Effector memory CD8-positive, alpha-beta T cell (primary cell): ENCODE measurements around the gene PHF1.

Experiments
- ATAC-seq: fragments of 150-1000 bp; cut with Tn5 transposase; replicated peaks from 2 replicates; pipeline ENCODE4 v1.10.0; 2021; ENCODE audit warnings: mild to moderate bottlenecking, moderate library complexity
- DNase-seq, 3 experiments: peaks; one replicate each; pipeline ENCODE4 v3.0.0; 2021
- H3K27ac Mint-ChIP-seq, 2 donors: one replicate each; pipeline ENCODE4 v1.8.0; 2022; ENCODE audit warnings: mild to moderate bottlenecking in 2 of 2, mixed read lengths in 2 of 2, moderate library complexity in 2 of 2
- H3K27me3 Mint-ChIP-seq, 2 donors: one replicate each; pipeline ENCODE4 v1.8.0; 2022; ENCODE audit warnings: mixed read lengths in 2 of 2
- H3K36me3 Mint-ChIP-seq: one replicate; pipeline ENCODE4 v1.8.0; 2022; ENCODE audit warnings: mild to moderate bottlenecking, moderate library complexity, mixed read lengths; ENCODE audit not compliant: insufficient read depth
- H3K4me1 Mint-ChIP-seq, 2 donors: one replicate each; pipeline ENCODE4 v1.8.0; 2022; ENCODE audit warnings: low read depth in 2 of 2, mixed read lengths in 2 of 2
- H3K4me3 Mint-ChIP-seq, 2 donors: one replicate each; pipeline ENCODE4 v1.8.0; 2022; ENCODE audit warnings: mild to moderate bottlenecking in 2 of 2, mixed read lengths in 2 of 2, moderate library complexity in 2 of 2
- H3K9me3 Mint-ChIP-seq, 2 donors: one replicate each; pipeline ENCODE4 v1.8.0; 2022; ENCODE audit warnings: mixed read lengths in 2 of 2

The PHF1 gene

GRCh38 chr6:33453393-33454008 is 42.7 kb downstream of the PHF1 start:
- H3K36me3 Mint-ChIP-seq, result peaks cover 32% of the 10 kb centered on the region
- H3K27me3 Mint-ChIP-seq, result no peaks in the 10 kb centered on the region
- peaks cover 29 to 49% of the 10 kb centered on the region in 2 donors for H3K4me1 Mint-ChIP-seq
- DNase-seq (no peak), ATAC-seq (no peak)
- H3K27ac Mint-ChIP-seq, result peak overlapping the region; percentile 93 to 95
- peak overlapping the region; percentile 96 for H3K4me3 Mint-ChIP-seq
- H3K9me3 Mint-ChIP-seq, result no peaks in the 10 kb centered on the region

- Mint-ChIP-seq H3K4me3 (peak within 1 kb of the TSS; percentile 96), H3K9me3 (no peaks in the 10 kb centered on the region), H3K36me3 (peaks cover 32% of the 10 kb centered on the region), H3K4me1 (peaks cover 23 to 41% of the 10 kb centered on the region in 2 donors), H3K27me3 (no peaks in the 10 kb centered on the region), H3K27ac (peak within 1 kb of the TSS; percentile 93 to 95)
- DNase-seq, result peak; percentile 92 to 94 (median 92)
- peak; percentile 98 for ATAC-seq
Observed at GRCh38 chr6:33454009-33454946, 43.5 kb downstream of the PHF1 start, which contains the start of gene ZBTB9. Gene ZBTB9 (plus strand): TSS chr6:33454576. CDS start chr6:33455101, 525 bp downstream.

GRCh38 chr6:33455051-33455450 is 44.2 kb downstream of the PHF1 start:
- peak overlapping the region; percentile 96 for H3K4me3 Mint-ChIP-seq
- peaks cover 23 to 38% of the 10 kb centered on the region in 2 donors for H3K4me1 Mint-ChIP-seq
- peaks cover 32% of the 10 kb centered on the region for H3K36me3 Mint-ChIP-seq
- no peaks in the 10 kb centered on the region for H3K9me3 Mint-ChIP-seq
- DNase-seq (no peak), ATAC-seq (no peak)
- H3K27ac Mint-ChIP-seq, result peak overlapping the region; percentile 93 to 95
- no peaks in the 10 kb centered on the region for H3K27me3 Mint-ChIP-seq

- peak overlapping the region; percentile 31 to 96 for H3K4me3 Mint-ChIP-seq
- DNase-seq (no peak), ATAC-seq (no peak)
- H3K9me3 Mint-ChIP-seq, result no peaks in the 10 kb centered on the region
- peaks cover 32% of the 10 kb centered on the region for H3K36me3 Mint-ChIP-seq
- H3K4me1 Mint-ChIP-seq, result peaks cover 23 to 39% of the 10 kb centered on the region in 2 donors
- H3K27ac Mint-ChIP-seq, result no peak overlapping the region
- no peaks in the 10 kb centered on the region for H3K27me3 Mint-ChIP-seq
Observed at GRCh38 chr6:33456156-33456555, 45.3 kb downstream of the PHF1 start.

GRCh38 chr6:33458676-33459075 is 47.9 kb downstream of the PHF1 start:
- ATAC-seq (no peak), DNase-seq (no peak)
- Mint-ChIP-seq H3K36me3 (peaks cover 26% of the 10 kb centered on the region), H3K4me1 (peaks cover 20 to 24% of the 10 kb centered on the region in 2 donors), H3K4me3 (no peak overlapping the region), H3K9me3 (no peaks in the 10 kb centered on the region), H3K27me3 (no peaks in the 10 kb centered on the region), H3K27ac (no peak overlapping the region)

GRCh38 chr6:33459226-33459625 is 48.4 kb downstream of the PHF1 start:
- ATAC-seq, result no peak
- DNase-seq, result no peak
- H3K27me3 Mint-ChIP-seq, result no peaks in the 10 kb centered on the region
- peaks cover 16 to 20% of the 10 kb centered on the region in 2 donors for H3K4me1 Mint-ChIP-seq
- H3K36me3 Mint-ChIP-seq, result peaks cover 21% of the 10 kb centered on the region
- H3K4me3 Mint-ChIP-seq, result no peak overlapping the region
- H3K9me3 Mint-ChIP-seq, result no peaks in the 10 kb centered on the region
- no peak overlapping the region for H3K27ac Mint-ChIP-seq
